Astrocyte of the spinal cord (primary cell): ENCODE data around the gene TPM2.
"Not testable (repeated sequence)": the region's sequence is repeated elsewhere in the genome, so short reads cannot be mapped to it uniquely, and the experiment has no call there.

Experiments used
- DNase-seq: peaks from one replicate; pipeline ENCODE4 v3.0.0; 2011; ENCODE audit warnings: low read depth, low spot score
- H3K4me3 ChIP-seq: 2 replicates; pipeline ENCODE4 v1.5.1; 2011; ENCODE audit warnings: low read depth, mild to moderate bottlenecking, low read length, moderate library complexity
- CTCF ChIP-seq: IDR thresholded peaks from 2 replicates; pipeline ENCODE4 v1.5.1; 2012; ENCODE audit warnings: low read depth, mild to moderate bottlenecking, low read length, inconsistent platforms
- in situ Hi-C: cut with HindIII; loops from 2 replicates; pipeline ENCODE4 v1.10.0; 2017; ENCODE audit warnings: low sequenced_read_pairs

Gene TPM2

DNA sequence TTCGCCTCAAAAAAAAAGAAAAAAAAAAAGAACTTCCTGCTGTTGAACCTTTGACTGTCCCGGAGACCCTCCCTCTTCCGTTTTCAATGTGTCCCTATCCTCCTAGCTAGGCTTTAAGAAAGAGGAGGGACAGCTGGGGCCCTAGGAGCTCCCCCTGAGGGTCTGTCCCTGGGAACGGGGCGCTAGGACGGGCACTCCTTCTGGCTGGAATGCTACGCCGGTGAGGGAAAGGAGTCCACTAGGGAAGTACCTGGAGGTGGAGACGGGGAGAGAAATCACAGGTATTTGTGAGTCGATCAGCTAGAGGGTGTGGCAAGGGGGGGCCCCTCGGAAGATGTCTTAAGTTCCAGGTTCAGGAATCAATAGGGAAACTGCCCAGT is 43.6 kb downstream of the TPM2 start:
- DNase-seq, result peak; percentile 16
- peak; percentile 29 for TF ChIP-seq CTCF
- peak overlapping the region; percentile 65 for H3K4me3 ChIP-seq
- in situ Hi-C loops, result no loop called here

DNA sequence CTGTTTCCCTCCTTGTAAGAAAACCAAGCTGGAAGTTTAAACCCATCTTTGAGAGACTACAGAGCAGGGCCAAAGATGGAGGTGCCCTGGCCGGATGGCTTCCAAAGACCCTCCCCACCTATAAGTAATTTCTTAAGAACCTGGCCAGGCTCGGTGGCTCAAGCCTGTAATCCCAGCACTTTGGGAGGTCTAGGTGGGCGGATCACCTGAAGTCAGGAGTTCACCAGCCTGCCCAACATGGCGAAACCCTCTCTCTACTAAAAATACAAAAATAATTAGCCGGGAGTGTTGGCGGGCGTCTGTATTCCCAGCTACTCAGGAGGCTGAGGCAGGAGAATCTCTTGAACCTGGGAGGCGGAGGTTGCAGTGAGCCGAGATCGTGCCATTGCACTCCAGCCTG is 44.0 kb downstream of the TPM2 start:
- DNase-seq, in situ Hi-C loops: not testable (repeated sequence)
- peak overlapping the region; percentile 65 for H3K4me3 ChIP-seq

DNA sequence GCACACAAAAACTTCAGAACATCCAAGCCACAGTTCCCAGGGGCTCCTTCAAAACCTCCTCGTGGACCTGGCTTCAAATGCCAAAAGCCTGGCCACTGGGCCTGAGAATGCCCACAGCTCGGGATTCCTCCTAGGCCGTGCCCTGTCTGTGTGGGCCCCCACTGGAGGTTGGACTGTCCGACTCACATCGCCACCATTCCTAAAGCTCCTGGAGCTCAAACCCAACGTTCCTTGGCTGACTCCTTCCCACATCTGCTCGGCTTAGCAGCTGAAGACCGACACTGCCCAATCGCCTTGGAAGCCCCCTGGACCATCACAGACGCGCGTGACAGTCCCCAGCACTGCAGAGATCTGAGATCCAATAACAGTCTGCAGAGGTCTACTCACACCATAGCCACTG is 46.7 kb downstream of the TPM2 start:
- TF ChIP-seq CTCF, result no peak
- no peak for DNase-seq
- in situ Hi-C loops, result no loop called here
- H3K4me3 ChIP-seq, result no peak overlapping the region

GRCh38 chr9:35641478-35641877 is 48.2 kb downstream of the TPM2 start:
- H3K4me3 ChIP-seq, DNase-seq, in situ Hi-C loops: not testable (repeated sequence)

GRCh38 chr9:35640431-35640830 is 49.3 kb downstream of the TPM2 start:
- DNase-seq, H3K4me3 ChIP-seq, in situ Hi-C loops: not testable (repeated sequence)

- H3K4me3 ChIP-seq, result no peak overlapping the region
- no peak for DNase-seq
- no peak for TF ChIP-seq CTCF
- in situ Hi-C loops, result no loop called here
Measured at GRCh38 chr9:35639631-35640030, 50.1 kb downstream of the TPM2 start.

- DNase-seq, in situ Hi-C loops, H3K4me3 ChIP-seq: not testable (repeated sequence)
Measured at GRCh38 chr9:35639225-35639624, 50.5 kb downstream of the TPM2 start.

- H3K4me3 ChIP-seq, in situ Hi-C loops, DNase-seq: not testable (repeated sequence)
Measured at GRCh38 chr9:35638751-35639150, 51.0 kb downstream of the TPM2 start.

DNA sequence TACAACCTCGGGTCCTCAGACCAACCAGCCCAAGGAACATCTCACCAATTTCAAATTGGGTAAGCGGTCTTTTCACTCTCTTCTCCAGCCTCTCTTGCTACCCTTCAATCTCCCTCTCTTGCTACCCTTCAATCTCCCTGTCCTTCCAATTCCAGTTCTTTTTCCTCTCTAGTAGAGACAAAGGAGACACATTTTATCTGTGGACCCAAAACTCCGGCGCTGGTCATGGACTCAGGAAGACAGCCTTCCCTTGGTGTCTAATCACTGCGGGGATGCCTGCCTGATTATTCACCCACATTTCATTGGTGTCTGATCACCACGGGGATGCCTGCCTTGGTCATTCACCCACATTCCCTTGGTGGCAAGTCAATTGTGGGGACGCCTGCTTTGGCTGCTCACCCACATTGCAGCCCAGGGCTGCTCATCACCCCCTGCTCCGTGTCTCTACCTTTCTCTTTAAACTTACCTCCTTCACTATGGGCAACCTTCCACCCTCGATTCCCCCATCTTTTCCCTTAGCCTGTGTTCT is 52.2 kb downstream of the TPM2 start:
- in situ Hi-C loops, DNase-seq, H3K4me3 ChIP-seq: not testable (repeated sequence)

DNA sequence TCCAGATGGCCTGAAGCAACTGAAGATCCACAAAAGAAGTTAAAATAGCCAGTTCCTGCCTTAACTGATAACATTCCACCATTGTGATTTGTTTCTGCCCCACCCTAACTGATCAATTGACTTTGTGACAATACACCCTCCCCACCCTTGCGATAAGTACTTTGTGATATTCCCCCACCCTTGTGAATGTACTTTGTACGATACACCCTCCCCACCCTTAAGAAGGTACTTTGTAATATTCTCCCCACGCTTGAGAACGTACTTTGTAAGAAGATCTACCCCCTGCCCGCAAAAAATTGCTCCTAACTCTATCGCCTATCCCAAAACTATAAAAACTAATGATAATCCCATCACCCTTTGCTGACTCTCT is 52.9 kb downstream of the TPM2 start:
- in situ Hi-C loops, H3K4me3 ChIP-seq, DNase-seq: not testable (repeated sequence)
